K562 (cell line): ENCODE results near the gene ZSCAN12. TPM values are rescaled to one million over a fixed set of nuclear protein-coding genes. Genes with fewer than 3 reads are reported as not detected.
A peak's percentile ranks its signal among the peaks of the same experiment; 100 is the strongest.

ENCODE experiments used
- C11orf30 ChIP-seq: fragments of 450-650 bp; IDR thresholded peaks from 2 replicates; pipeline ENCODE4 v1.6.1; 2016; ENCODE audit warnings: low read depth, mild to moderate bottlenecking
- CBFA2T2 ChIP-seq: fragments of 450-650 bp; conservative IDR thresholded peaks from 2 replicates; pipeline ENCODE4 v1.6.1; 2017; ENCODE audit warnings: mild to moderate bottlenecking
- ETV5 ChIP-seq: sonication (generic); formaldehyde crosslinking; IDR thresholded peaks from 2 replicates; pipeline ENCODE4 v1.4.0; 2020; ENCODE audit warnings: low read depth, mild to moderate bottlenecking, missing genetic modification reagents
- HMBOX1 ChIP-seq: sonication (generic); IDR thresholded peaks from 2 replicates; pipeline ENCODE4 v1.6.1; 2016
- KAT7 ChIP-seq: sonication (generic); formaldehyde crosslinking; IDR thresholded peaks from 2 replicates; pipeline ENCODE4 v1.8.0; 2022; ENCODE audit warnings: missing genetic modification reagents, mild to moderate bottlenecking, borderline replicate concordance
- MAFF ChIP-seq: IDR thresholded peaks from 2 replicates; pipeline ENCODE4 v1.6.1; 2012; ENCODE audit warnings: low read length, improper control_type of control experiment
- MAFG ChIP-seq: fragments of 450-650 bp; conservative IDR thresholded peaks from 2 replicates; pipeline ENCODE4 v1.6.1; 2016; ENCODE audit warnings: missing genetic modification characterization, missing compliant biosample characterization
- MAFK ChIP-seq: IDR thresholded peaks from 2 replicates; pipeline ENCODE4 v1.6.1; 2011; ENCODE audit warnings: low read length, improper control_type of control experiment
- NCOR1 ChIP-seq: fragments of 450-650 bp; IDR thresholded peaks from 2 replicates; pipeline ENCODE4 v1.6.1; 2016; ENCODE audit warnings: mild to moderate bottlenecking, moderate library complexity
- NFE2 ChIP-seq: IDR thresholded peaks from 2 replicates; pipeline ENCODE4 v1.6.1; 2014; ENCODE audit warnings: antibody characterized with exemption, low read depth
- PHB ChIP-seq: fragments of 250-450 bp; sonication (Bioruptor Pico); IDR thresholded peaks from 2 replicates; pipeline ENCODE4 v1.5.0; 2021
- SMARCA4 ChIP-seq: fragments of 450-650 bp; IDR thresholded peaks from 2 replicates; pipeline ENCODE4 v1.6.1; 2016
- SMARCE1 ChIP-seq: fragments of 450-650 bp; IDR thresholded peaks from 2 replicates; pipeline ENCODE4 v1.7.1; 2016; ENCODE audit warnings: mild to moderate bottlenecking
- TEAD2 ChIP-seq: fragments of 450-650 bp; IDR thresholded peaks from 2 replicates; pipeline ENCODE4 v1.6.1; 2016; ENCODE audit warnings: missing genetic modification characterization, control low read depth, missing compliant biosample characterization
- ZNF224 ChIP-seq: sonication (generic); formaldehyde crosslinking; IDR thresholded peaks from 2 replicates; pipeline ENCODE4 v1.8.0; 2022; ENCODE audit warnings: mild to moderate bottlenecking, missing genetic modification reagents
- ZNF316 ChIP-seq: fragments of 450-650 bp; IDR thresholded peaks from 2 replicates; pipeline ENCODE4 v1.6.1; 2016
- polyA plus RNA-seq, 8 experiments: library from polyadenylated mRNA; depleted of rRNA in 4 of 8; stranded (reverse) in 5 of 8; unstranded in 3 of 8; fragments of >200 nt; fragmentation: Nextera tagmentation in 2 of 8; fragmentation: Illumina TruSeq in 1 of 8; extraction: Ambion mirVana in 2 of 8; extraction: Trizol in 1 of 8; gene quantifications; 2 replicates each; pipeline versions ENCODE4 v1.2.1 to v1.2.3, GENCODE V29; 2011 to 2014; ENCODE audit warnings: inconsistent platforms in 1 of 8, missing spikeins in 1 of 8
- total RNA-seq, 7 experiments: library from RNA; depleted of rRNA in 6 of 7; stranded (reverse); fragments of >200 nt in 6 of 7; fragmentation: Illumina TruSeq in 2 of 7; extraction: Trizol in 2 of 7; gene quantifications; 2 replicates each; pipeline versions ENCODE4 v1.2.1 to v1.2.3, GENCODE V29; 2011 to 2021; ENCODE audit warnings: low replicate concordance in 1 of 7
- TF ChIP-seq, protein P1 (sequence below): fragments of 450-650 bp; formaldehyde crosslinking; IDR thresholded peaks from 2 replicates; pipeline ENCODE4 v1.4.0; 2020; ENCODE audit warnings: mild to moderate bottlenecking, moderate library complexity

Gene ZSCAN12
- total and polyA plus RNA-seq, 9 of the 15 experiments (the other 6 are each of a cell fraction or from before 2014, with no cell fraction given), result 2.5 to 19.6 (median 12.5) TPM

GRCh38 chr6:28333047-28333446 lies 66.5 kb downstream of the ZSCAN12 start (continued):
- TF ChIP-seq, protein P1, sequence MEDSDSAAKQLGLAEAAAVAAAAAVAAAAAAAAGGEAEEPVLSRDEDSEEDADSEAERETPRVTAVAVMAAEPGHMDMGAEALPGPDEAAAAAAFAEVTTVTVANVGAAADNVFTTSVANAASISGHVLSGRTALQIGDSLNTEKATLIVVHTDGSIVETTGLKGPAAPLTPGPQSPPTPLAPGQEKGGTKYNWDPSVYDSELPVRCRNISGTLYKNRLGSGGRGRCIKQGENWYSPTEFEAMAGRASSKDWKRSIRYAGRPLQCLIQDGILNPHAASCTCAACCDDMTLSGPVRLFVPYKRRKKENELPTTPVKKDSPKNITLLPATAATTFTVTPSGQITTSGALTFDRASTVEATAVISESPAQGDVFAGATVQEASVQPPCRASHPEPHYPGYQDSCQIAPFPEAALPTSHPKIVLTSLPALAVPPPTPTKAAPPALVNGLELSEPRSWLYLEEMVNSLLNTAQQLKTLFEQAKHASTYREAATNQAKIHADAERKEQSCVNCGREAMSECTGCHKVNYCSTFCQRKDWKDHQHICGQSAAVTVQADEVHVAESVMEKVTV (CRISPR knock-in tag), result 0 out of 2 replicates have a peak, but pooled peaks have one; percentile 15
- TF ChIP-seq NFE2, result peak; percentile 70
- TF ChIP-seq ZNF224 (CRISPR knock-in tag), result no peak
- TF ChIP-seq MAFF, result peak; percentile 96
- 0 out of 2 replicates have a peak, but pooled peaks have one; percentile 10 for TF ChIP-seq SMARCA4
- no peak for TF ChIP-seq TEAD2 (tag)
- TF ChIP-seq NCOR1, result no peak
- peak; percentile 96 for TF ChIP-seq MAFG (tag)
- TF ChIP-seq KAT7, result 0 out of 2 replicates have a peak, but pooled peaks have one; percentile 28
- TF ChIP-seq CBFA2T2, result 0 out of 2 replicates have a peak, but pooled peaks have one; percentile 7
- TF ChIP-seq HMBOX1, result peak; percentile 97
- TF ChIP-seq ETV5 (CRISPR knock-in tag), result no peak
- TF ChIP-seq ZNF316, result peak; percentile 99
- peak; percentile 99 for TF ChIP-seq C11orf30
- peak; percentile 96 for TF ChIP-seq MAFK
- TF ChIP-seq PHB (CRISPR knock-in tag), result no peak
- 0 out of 2 replicates have a peak, but pooled peaks have one; percentile 13 for TF ChIP-seq SMARCE1
